ENCODE results near the gene GPR85.

DNA sequence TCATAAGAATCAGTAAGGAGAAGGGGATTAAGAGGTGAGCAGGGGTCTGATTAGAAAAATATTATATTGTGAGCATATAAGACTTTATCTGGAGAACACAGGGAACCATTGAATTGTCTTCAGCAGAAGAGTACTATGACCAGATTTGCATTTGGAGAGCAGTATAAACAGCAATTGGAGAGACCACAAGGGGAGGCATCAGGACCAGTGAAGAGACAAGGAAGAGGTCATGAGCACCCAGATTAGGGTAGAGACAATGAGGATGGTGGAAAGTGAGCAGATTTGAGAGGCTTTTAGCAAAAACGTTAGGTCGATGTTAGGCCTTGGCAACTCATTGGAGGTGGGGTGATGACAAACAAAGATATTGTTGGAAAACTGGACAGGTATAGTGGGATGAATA, 44.7 kb upstream of the GPR85 start:
- TF ChIP-seq CTCF (IDR thresholded peaks at IDR 0.05) (no peak), POLR2A (IDR thresholded peaks at IDR 0.05) (no peak), EP300 (IDR thresholded peaks at IDR 0.05) (no peak)
